HUES48 (cell line): Measurements from ENCODE around the gene APOL3.
"Not testable (repeated sequence)": the region's sequence is repeated elsewhere in the genome, so short reads cannot be mapped to it uniquely, and the experiment has no call there.

Experiments
- H3K27ac ChIP-seq: one replicate; pipeline ENCODE4 v1.7.0; 2013; ENCODE audit warnings: low read depth, low read length, inconsistent platforms
- H3K27me3 ChIP-seq: 2 replicates; pipeline ENCODE4 v1.6.1; 2013; ENCODE audit warnings: mild to moderate bottlenecking, low read length; ENCODE audit not compliant: control insufficient read depth, insufficient read depth
- H3K36me3 ChIP-seq: 2 replicates; pipeline ENCODE4 v1.6.1; 2013; ENCODE audit warnings: low read length; ENCODE audit not compliant: control insufficient read depth, insufficient read depth
- H3K4me1 ChIP-seq: 2 replicates; pipeline ENCODE4 v1.6.1; 2013; ENCODE audit warnings: mild to moderate bottlenecking, low read length; ENCODE audit not compliant: control insufficient read depth, insufficient read depth
- H3K4me3 ChIP-seq: 2 replicates; pipeline ENCODE4 v1.5.1; 2013; ENCODE audit warnings: mild to moderate bottlenecking, low read depth, low read length
- H3K9ac ChIP-seq: 2 replicates; pipeline ENCODE4 v1.6.1; 2013; ENCODE audit warnings: mild to moderate bottlenecking, low read depth, low read length, moderate library complexity
- H3K9me3 ChIP-seq: 2 replicates; pipeline ENCODE4 v1.6.1; 2013; ENCODE audit warnings: low read length; ENCODE audit not compliant: control insufficient read depth, insufficient read depth

APOL3 gene

DNA sequence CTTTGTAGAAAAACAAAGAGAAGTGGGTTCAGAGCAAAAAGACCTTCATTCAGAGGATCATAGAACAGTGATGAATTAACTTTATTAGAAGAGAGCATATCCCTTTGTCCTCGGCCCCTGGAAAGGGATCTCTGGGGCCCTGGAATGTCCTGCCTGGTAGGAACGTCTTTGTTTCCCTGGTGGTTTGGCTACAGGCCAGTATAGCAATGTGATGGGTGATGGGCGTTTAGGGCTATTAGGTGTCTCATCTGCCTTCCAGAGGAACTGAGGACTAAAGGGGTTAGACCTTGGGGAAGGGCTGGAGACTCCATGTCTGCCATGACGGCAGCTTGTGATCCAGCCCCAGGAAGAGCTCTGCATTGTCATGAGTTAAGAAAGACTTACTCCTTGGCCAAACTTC lies 32.0 kb upstream of the APOL3 start:
- H3K27ac ChIP-seq: no peak overlapping the region
- no peaks in the 10 kb centered on the region for H3K27me3 ChIP-seq
- no peaks in the 10 kb centered on the region for H3K36me3 ChIP-seq
- no peaks in the 10 kb centered on the region for H3K9me3 ChIP-seq
- peaks cover 25% of the 10 kb centered on the region for H3K4me1 ChIP-seq
- H3K9ac ChIP-seq: no peak overlapping the region
- no peak overlapping the region for H3K4me3 ChIP-seq

GRCh38 chr22:36191106-36191836 lies 30.7 kb upstream of the APOL3 start:
- no peak overlapping the region for H3K27ac ChIP-seq
- no peaks in the 10 kb centered on the region for H3K27me3 ChIP-seq
- no peak overlapping the region for H3K4me3 ChIP-seq
- no peaks in the 10 kb centered on the region for H3K9me3 ChIP-seq
- peaks cover 13% of the 10 kb centered on the region for H3K4me1 ChIP-seq
- H3K9ac ChIP-seq: no peak overlapping the region
- H3K36me3 ChIP-seq: no peaks in the 10 kb centered on the region

GRCh38 chr22:36187862-36188261 lies 27.3 kb upstream of the APOL3 start:
- H3K4me3 ChIP-seq, H3K27me3 ChIP-seq, H3K27ac ChIP-seq, H3K9ac ChIP-seq, H3K9me3 ChIP-seq, H3K36me3 ChIP-seq: not testable (repeated sequence)
- peaks cover 17% of the 10 kb centered on the region for H3K4me1 ChIP-seq

DNA sequence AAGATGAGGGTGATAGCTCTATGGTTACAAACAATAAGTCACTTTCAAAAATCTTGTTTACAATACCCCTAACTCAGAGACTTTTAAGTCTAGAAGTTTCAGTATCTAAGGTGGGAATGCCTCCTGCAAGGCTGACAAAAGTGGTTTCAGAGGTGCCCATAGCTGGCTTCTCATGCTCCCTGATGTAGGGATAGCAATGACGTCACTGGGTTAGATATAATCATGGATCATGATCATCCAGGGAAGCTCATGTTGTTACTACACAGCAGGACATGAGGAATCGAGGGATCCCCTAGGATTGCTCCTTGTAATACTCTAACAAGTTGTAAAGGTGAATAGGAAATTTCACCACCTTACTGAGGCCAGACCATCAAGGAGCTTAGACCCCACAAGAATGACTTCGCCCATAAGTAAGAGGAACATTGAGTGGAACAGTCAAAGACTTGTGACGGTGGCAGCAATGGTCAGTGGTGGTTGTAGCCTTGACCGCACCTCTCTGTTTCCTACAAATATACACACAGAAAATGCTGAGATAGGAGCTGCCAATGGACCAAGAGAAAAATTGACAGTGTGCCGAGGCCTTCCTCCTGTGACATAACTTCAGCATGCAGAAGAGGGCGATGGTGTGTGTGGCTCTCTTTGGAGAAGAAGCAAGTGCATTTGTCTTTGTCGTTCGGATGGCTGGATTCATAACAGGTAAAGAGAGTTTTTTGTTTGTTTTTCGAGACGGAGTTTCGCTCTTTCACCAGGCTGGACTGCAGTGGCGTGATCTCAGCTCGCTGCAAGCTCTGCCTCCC lies 25.5 kb upstream of the APOL3 start:
- H3K4me3 ChIP-seq: no peak overlapping the region
- H3K9ac ChIP-seq: no peak overlapping the region
- H3K27me3 ChIP-seq: peaks cover under 1% of the 10 kb centered on the region; the same call in 1 of the 2 replicates
- H3K27ac ChIP-seq: no peak overlapping the region
- H3K4me1 ChIP-seq: peaks cover 17% of the 10 kb centered on the region
- H3K36me3 ChIP-seq: no peaks in the 10 kb centered on the region
- H3K9me3 ChIP-seq: no peaks in the 10 kb centered on the region

GRCh38 chr22:36184433-36185025 lies 24.0 kb upstream of the APOL3 start:
- H3K27me3 ChIP-seq: peaks cover 4% of the 10 kb centered on the region; the same call in 1 of the 2 replicates
- no peak overlapping the region for H3K27ac ChIP-seq
- no peaks in the 10 kb centered on the region for H3K36me3 ChIP-seq
- H3K9me3 ChIP-seq: no peaks in the 10 kb centered on the region
- peaks cover 11% of the 10 kb centered on the region for H3K4me1 ChIP-seq
- H3K9ac ChIP-seq: no peak overlapping the region
- H3K4me3 ChIP-seq: no peak overlapping the region

DNA sequence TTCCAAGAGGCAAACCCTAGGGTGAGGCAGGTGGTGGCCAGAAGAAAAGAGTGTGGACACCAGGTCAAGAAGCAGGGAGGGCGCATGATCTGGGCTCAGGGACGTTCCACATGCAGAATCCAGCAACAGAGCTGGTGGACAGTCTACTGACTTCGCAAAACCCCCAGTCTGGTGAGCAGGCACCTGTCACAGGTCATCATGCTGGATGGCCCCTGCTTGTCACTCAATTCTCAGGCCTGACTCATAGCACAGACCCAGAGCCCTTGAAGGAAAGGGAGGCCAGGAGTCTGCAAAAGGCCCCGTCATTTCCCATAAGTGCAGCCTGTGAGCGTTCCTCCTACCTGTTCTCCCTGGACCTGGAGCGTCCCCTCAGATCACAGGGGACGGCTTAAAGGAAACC lies 22.9 kb upstream of the APOL3 start:
- Histone ChIP-seq H3K4me1 (peaks cover 8% of the 10 kb centered on the region; the same call in 1 of the 2 replicates), H3K27me3 (peaks cover 4% of the 10 kb centered on the region; the same call in 1 of the 2 replicates), H3K4me3 (no peak overlapping the region), H3K9ac (no peak overlapping the region), H3K36me3 (no peaks in the 10 kb centered on the region), H3K27ac (no peak overlapping the region), H3K9me3 (no peaks in the 10 kb centered on the region)

DNA sequence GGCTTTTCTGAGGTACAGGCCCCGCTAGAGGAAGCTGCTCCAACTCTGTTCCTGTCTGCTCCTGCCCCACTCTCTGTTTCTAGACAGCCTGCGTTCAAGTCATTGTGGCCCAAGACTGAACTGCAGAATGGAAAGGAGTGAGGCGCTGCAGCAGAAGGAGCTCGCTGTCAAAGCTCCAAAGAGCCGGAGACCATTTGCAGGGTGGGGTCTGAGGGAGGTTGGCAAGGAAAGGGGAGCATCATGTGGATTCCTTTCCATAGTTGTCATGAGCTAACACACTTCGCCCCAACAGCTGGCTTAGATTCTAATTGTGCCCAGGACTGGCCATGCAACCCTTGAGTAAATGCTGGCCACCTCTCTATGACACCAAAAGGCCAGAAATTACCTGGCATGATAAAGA lies 22.3 kb upstream of the APOL3 start:
- H3K4me1 ChIP-seq: peaks cover 8% of the 10 kb centered on the region; the same call in 1 of the 2 replicates
- H3K4me3 ChIP-seq: no peak overlapping the region
- no peak overlapping the region for H3K27ac ChIP-seq
- H3K36me3 ChIP-seq: no peaks in the 10 kb centered on the region
- H3K27me3 ChIP-seq: peaks cover 4% of the 10 kb centered on the region; the same call in 1 of the 2 replicates
- no peak overlapping the region for H3K9ac ChIP-seq
- H3K9me3 ChIP-seq: no peaks in the 10 kb centered on the region

GRCh38 chr22:36182056-36182455 lies 21.5 kb upstream of the APOL3 start:
- Histone ChIP-seq H3K27ac (no peak overlapping the region), H3K36me3 (no peaks in the 10 kb centered on the region), H3K27me3 (peaks cover 4% of the 10 kb centered on the region; the same call in 1 of the 2 replicates), H3K4me3 (no peak overlapping the region), H3K4me1 (peaks cover 8% of the 10 kb centered on the region; the same call in 1 of the 2 replicates), H3K9ac (no peak overlapping the region), H3K9me3 (no peaks in the 10 kb centered on the region)

GRCh38 chr22:36180928-36181327 lies 20.4 kb upstream of the APOL3 start:
- Histone ChIP-seq H3K9ac (no peak overlapping the region), H3K9me3 (no peaks in the 10 kb centered on the region), H3K4me1 (peaks cover 8% of the 10 kb centered on the region; the same call in 1 of the 2 replicates), H3K36me3 (no peaks in the 10 kb centered on the region), H3K27me3 (peaks cover 4% of the 10 kb centered on the region; the same call in 1 of the 2 replicates), H3K4me3 (no peak overlapping the region), H3K27ac (no peak overlapping the region)

GRCh38 chr22:36180038-36180880 lies 19.7 kb upstream of the APOL3 start:
- no peak overlapping the region for H3K9ac ChIP-seq
- H3K36me3 ChIP-seq: no peaks in the 10 kb centered on the region
- H3K9me3 ChIP-seq: no peaks in the 10 kb centered on the region
- peaks cover 4% of the 10 kb centered on the region; the same call in 1 of the 2 replicates for H3K27me3 ChIP-seq
- H3K4me1 ChIP-seq: peaks cover 8% of the 10 kb centered on the region; the same call in 1 of the 2 replicates
- H3K4me3 ChIP-seq: no peak overlapping the region
- no peak overlapping the region for H3K27ac ChIP-seq
